Medulla oblongata (tissue), 1 donor: ENCODE measurements around the gene PARD3.
A peak's percentile ranks its signal among the peaks of the same experiment; 100 is the strongest.

Experiments
- DNase-seq: peaks from one replicate; pipeline ENCODE4 v3.0.0-alpha.2; 2015; ENCODE audit errors: extremely low spot score

Gene PARD3

DNA sequence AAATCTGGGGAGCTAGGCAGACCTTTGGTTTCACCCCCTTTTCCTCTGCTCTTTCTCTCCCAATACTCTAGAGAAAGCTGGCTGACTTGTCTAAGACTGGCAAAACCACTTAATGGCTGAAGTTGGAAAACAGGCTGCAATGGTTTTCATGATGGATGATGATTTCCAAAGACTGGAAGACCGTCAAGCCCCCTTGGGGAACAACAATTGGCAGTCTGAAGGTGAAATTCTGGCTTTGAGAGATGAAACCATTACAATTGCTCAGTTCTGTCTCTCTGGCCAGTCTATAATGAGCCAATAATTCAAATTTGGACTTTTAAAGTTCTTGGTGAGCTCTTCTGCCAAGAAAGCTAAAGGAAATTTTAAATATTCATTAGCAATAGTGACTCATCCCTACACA, 680.5 kb downstream of the PARD3 start:
- DNase-seq: peak; percentile 23

DNA sequence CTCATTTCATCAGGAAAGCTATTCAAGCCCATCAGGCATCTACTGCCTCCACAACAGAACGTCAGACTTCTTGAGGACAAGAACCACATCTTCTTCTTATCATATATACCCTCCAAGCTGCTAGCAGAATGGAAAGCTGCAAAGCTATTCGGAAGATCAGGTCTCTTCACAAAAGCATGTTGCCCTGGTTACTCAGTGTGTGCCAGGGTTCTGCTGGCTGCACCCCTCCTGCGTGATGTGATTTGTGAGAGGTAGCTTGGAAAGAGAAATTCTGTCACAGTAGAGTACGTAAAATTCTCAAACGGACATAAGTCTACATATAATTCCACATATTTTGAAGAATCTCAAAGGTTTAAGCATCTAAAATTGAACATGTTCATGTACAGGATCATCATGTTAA, 681.7 kb downstream of the PARD3 start:
- DNase-seq: peak; percentile 26

DNA sequence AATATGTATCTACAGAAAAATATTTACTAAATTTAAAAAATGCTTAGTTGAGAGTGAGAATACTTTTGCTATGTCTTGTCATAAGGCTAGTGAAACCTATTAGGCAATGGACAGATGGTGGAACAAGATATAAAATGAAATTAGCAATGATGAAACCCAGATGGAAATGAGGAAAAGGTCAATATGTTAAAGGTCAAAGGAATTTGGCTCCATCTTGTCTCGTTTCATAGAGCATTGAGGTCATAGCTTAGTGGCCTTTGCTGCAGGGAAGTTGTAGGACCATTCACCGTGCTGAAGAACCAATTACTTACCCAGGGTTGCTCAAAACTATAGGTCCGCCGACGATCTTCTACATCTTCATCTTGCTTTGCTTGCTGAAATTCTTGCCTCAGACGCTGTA, 683.9 kb downstream of the PARD3 start:
- DNase-seq: no peak

DNA sequence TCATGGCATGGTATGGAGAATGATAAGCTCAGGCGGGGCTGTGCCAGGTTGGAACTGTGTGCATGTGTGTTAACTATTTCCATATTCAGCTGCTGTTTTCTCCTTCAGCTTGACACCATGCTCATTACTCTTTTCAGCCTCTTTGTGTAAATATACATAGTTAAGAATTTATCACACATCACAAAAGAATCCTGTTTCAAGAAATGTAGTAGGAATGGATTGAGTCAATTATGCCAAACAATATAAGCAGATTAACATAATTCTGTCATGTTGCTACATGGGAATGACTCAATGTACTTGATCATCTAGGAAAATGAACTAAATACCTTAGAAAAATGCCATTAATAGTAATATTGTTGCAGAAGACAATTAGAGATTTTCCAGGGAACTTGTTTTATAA, 687.4 kb downstream of the PARD3 start:
- DNase-seq: no peak

DNA sequence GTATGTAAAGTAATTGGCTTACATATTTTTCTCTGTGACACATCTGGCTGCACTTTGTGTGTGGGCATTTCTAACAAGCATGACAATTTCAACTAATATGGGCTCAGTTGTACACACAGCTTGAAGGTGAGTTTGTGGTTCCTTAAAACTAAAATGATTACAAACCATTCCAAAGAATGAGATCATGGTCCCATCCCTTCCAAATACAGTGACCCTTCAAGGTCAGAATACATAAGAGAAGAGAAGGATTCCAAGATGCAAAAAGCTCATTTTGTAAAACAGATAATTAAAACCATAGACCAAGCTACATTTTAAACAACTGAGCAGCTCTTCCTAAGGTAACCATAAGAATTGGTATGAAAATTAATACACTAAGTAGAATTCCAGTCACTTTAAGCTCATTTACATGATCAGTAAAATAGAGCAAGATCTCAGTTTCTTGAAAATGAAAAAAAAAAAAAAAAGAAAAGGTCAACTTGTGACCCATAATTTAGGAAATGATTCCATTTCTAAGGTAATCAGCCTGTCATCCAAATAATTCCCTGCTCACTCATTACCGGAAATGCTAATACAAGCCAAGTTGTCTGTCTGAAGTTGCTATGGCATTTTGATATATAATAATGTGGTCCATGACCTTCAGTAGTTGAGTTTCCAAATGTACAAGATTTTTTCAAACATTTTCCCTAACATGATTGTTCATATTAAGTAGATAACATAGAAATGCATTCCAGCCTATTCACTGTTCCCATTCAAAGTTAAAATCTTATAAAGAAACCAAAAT, 688.5 kb downstream of the PARD3 start:
- no peak for DNase-seq

DNA sequence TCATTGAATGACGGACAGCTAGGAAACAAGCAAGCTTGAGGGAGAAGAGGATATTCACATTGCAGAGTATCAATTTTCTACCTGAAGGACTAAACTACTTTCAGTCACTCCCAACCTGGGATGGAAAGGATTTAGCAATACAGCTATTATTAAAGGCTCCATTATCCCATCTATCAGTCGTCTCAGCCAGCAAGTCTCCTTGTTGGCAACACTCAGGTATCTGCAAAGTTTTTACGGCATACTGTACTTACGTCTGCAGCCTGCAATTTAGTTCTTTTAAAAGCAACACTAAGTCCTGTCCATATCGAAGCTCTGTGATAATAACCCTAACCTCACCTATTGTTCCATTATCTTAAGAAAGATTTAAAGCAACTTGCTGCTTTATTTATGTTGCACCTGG, 689.4 kb downstream of the PARD3 start:
- DNase-seq: no peak

DNA sequence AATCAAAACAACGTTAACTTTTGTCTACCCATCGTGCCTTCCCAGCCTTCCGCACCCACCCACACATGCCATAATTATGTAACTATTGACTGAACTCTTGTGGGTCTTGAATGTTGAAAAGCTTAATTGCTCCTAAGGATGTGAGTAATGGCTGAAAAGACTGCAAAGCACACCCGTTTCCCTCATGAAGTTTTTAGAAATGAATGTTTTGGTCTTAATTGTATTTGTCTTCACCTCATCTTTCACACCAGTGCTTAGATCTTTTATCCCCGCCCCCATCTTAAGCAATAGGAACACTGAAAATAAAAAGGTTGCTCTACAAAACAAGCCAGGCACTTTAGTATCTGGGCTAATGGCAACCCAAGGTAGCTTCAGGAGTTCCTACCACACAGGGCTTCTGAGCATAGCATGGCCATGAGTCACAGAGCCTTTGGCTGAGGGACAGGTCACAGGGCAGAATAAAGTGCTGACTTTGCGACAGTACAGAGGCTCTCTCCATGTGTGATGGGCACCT, 690.5 kb downstream of the PARD3 start:
- DNase-seq: no peak

DNA sequence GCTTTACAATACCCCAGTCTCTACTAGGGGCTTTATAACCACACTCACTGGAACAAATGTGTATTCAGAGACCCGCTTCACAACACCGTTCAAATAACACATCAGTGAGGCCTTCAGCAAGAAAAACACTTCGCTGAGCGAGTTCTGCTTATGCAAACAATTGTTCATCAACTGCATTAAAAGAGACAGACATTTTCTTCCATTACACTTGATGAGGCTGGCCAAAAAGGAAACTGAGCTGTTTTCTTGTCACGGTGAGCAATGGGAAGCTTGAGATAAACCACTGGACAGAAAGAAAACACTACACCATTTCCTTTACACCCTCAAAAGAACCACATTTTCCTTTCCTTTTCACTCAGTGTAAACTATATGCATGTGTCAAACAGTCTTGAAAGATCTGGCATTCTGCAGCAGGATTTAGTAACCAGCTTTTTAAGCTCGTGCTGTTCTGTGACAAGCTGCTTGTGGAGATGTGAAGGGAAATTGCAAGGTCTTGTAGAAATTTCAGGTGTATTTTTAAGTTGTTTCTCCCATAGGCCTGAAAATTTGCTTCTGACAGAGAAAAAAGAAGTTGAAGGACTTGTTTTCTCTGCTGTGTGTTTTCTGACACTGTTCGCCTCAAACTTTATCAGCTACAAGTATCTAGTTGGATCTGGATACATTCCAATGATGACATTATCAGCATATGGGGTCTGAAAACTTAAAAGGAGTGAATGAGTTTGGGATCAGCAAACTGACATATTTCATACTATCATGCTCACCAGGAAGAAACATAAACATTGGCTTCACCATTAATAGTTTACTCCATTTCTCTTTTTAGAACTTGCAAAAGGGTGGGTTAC, 693.1 kb downstream of the PARD3 start:
- no peak for DNase-seq

DNA sequence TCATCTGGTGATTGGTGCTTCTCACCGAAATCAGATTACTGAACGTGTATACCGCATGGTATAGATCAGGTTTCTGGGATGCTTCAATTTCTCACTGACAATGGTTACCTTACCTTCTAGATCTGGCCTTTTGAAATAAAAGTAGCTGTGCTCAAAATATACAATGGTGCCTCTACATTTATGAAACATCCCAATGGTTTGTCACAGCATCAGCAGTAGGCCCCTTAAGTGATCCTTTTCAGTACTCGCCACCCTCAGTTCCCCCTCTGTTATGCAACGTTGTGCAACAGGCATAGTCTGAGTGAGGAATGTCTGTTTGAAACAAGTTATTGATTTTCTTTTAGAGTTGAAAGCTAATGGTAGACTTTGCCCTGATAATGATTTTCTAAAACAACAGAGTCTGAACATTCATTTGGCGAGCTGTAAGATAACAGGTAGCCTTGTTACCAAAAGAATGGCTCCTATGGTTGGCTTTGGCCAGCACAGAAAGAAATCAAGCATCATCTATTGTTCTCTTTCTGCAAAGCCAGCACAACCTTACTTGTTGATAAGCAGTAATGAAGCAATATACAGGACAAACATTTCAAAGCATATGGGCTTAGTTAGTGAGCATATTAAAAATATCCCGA, 693.9 kb downstream of the PARD3 start:
- no peak for DNase-seq

DNA sequence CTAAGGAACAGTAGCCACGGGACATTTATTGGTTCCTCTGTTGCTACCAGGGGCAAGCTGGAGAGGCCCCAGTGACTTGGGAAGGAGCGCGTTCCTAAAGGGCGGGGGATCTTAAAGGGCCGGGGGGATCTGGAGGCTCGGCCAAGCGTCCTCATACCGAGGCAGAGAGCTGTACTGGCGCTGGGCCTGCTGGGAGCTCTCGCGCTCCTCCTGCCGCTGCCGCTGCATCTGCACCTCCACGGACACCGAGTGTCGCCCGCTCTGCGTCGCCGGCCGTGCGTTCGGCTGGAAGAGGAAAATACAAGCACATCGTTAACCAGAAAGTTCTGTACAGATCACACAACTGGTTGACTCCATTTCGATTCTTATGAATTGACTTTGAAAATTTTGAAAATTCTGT, 695.6 kb downstream of the PARD3 start:
- no peak for DNase-seq

DNA sequence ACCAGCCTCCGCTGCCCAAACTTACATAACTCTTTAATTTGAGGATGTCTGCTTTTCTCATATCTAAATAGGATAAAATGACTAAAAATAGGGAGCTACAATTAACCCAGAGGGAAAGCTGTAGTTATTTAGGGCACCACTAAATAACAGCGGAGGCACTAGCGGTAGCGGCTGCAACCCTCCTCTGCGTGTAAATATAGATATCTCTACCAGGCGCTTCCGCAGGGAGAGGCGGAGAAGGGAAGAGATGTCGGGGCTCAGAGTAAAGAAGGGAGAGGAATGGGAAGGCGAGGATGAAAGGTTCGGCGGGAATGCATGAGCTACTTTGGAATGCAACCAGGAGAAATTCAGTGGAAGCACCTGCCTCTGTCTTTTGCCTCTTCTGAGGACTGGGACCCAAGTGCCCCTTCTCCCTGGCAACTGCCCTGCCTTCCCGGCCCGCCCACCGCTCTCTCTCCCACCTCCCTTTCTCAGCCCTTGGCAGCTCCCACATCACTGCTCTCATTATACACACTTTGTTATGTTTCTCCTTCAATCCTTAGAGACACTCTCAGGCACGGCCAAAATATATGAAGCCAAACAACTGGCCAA, 698.3 kb downstream of the PARD3 start:
- no peak for DNase-seq

DNA sequence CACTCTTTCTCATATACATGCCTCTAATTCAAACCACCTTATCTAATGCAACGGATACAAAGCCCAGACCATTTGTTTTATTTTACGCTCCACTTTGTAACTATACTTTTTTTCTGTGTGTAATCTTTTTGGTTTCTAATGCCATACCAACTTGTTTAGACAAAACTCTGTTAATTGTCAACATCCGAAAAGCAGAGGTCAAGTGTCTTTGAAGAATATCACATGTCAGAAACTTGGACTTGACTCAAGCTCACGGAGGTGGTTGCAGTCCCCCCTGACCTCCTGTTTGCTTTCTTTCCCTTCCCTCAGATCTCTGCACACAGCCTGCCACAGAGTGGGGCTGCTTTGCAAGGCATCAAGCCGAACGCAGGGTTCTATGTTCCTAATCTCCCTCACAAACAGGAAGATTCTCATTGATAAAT, 698.9 kb downstream of the PARD3 start:
- DNase-seq: no peak

DNA sequence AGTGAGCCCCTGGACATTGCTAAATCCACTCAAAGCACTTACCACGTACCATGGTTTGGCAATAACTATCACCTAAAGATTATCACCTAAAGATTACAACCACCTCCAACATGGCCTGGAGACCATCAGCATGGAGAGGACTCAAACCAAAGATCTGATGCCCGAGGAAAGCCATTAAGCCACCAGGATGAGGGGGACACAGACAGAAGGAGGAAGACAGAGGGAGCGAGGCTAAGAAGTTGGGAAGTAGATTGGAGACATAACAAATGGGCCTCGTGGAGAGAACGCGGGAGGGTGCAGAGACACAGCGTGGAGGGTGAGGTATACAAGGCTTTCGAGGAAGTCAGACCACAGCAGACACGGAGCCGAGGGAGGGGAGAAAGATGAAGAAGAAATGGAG, 700.2 kb downstream of the PARD3 start:
- DNase-seq: no peak

DNA sequence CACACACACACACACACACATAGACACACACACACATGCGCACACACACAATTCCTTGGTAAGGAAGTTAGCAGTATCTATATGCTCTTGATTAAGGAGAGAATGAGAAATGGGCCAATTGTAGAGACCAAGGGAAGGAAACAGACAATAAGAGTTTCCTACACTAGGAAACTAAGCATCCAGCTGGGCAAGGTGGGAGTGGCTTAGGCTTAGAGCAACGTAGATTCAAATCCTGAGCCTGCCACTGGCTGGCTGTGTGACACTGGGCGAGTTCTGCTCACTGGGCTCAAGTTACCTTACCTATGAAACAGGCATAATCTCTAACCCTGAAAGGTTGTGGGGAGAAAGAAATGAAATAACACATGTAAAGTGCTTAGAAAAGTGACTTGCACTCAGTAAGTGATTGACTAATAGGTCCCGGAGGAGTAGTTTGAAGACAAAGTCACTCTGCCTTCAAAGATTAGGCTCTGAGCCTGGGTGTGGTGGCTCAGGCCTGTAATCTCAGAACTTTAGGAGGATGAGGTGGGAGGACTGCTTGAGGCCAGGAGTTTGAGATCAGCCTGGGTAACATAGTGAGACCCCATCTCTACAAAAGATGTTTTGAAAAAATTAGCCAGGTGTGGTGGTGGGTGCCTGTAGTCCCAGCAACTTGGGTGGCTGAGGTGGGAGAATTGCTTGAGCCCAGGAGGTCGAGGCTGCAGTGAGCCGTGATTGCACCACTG, 701.4 kb downstream of the PARD3 start:
- DNase-seq: no peak

DNA sequence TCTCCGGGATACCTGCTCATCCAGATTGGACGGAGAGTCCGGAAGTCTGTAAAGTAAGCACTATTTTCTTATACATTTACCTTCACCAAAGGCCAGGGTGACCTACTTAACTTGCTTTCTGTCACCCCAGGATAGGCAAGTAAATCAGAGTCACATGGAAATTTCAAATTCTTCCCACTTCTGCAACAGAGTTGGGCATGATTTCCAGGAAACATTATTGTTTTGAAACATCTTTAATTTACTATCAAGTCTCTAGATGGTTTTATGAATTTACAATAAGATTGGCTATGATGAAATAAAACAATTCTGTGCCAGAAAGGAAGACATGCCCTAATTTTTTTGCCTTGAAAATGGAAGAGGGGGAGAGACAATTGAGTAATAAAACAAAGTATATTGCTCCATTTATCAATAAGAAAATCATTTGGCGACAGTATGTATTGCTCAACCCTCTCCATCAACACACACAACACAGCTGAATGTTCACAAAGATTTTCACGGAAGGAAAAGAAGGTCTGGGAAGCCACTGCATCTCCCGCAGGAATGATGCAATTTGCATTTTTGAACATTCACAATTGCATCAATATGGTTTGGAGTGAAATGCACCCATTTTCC, 702.8 kb downstream of the PARD3 start:
- no peak for DNase-seq

DNA sequence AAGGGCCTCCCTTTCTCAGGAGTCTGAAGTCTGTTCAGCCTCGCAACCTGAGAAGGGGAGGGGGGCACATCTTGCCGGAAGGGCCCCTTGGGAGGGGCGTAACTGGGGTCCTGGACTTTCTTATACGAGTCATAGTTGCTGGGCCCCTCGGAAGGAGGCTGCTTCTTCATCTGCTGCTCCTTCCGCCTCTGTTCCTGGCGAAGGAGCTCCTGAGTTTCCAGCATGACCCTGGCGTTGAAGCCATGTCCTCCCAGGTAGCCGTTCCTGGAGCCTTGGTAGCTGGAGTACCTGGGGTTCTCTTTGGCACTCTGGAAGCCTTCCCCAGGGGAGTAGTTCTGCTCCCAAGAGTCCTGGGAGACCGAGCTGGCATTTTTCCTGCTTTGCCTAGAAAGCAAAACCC, 703.9 kb downstream of the PARD3 start:
- no peak for DNase-seq

DNA sequence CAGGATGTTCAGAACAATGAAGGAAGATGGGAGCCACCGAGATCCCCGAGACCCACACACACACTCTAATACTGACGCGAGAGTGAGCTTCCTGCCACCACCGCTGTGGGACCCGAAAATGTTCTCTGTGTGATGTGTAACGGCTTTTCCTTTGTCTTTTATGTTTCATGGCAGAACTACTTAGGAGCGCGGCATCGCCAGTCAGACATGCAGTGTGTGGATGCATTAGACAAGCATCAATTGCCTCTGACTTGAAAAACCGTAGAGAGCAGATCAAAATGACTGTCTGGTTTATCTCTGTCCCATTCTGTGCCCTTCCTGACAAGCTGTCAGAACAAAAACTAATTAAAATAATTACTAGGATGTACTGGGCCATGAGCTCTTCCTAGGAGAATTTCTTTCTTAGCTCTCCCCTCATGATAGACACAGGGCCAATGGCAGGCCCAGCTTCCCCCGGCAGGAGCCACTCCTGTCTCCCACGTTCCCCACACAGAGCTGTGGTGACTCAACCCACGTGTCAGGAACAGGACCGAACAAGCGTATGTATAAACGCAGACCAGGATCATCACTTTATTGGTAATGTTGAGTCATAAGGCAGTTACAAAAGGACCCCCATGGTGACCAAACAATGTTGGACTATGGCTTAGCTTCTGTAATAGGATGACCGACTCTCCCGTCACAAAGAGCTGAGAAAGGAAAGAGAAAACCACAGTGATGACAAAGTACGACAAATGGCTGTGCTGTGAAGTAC, 705.0 kb downstream of the PARD3 start:
- no peak for DNase-seq

DNA sequence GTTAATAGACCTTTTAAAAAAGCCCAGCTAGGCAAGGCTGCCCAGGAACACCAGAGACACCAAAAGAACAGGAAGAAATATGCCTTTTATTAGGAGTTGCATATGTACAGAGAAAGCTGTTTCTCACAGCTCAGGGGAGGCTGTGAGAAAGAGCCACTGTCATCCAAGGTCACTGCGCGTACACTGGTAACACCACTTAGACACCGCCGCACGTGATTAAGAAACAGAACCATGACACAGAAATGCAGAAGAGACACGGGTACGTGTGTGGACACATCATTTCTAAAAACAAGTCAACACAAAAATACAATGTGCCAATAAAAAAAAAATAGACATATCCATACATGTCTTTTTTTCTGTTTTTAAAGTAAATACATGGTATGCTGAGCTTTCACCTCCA, 705.6 kb downstream of the PARD3 start:
- DNase-seq: no peak

DNA sequence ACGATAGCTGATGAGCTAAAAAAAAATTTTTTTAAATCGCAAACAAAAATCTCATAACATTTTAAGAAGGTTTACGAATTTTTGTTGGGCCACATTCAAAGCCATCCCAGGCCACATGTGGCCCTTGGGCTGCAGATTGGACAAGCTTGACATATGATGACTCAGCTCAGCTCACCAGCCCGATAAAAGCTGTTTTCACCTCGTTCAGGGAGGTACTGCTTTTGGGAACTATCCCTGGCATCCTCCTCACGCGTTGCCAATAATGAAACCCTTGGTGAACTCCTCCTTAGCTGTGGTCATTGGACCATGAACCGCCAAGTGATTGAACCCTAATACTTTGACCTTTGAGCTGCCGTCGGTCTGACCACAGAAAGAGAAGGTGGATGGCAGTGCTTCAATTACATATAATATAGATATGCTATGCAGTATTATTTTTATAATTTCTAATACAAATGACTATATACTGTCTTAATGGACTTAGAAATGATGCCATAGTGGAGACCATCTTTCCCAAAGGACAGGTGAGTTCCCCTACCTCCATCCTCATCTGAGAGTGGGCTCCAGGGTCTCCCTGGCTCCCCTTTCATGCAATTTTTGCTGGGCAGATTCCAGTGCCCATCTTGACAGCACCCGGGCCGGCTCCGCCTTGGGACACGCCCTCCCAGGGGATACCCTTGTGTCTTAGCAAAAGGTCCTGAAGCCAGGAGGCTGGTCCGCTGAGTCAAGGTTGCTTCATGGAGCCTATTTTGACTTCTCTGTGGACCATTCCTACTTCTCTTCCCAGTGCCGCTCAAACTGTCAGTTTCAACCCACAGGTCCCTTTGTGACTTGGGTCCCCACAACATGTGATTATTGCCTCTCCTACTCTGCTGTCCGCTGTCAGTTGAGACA, 707.2 kb downstream of the PARD3 start:
- no peak for DNase-seq
